ENCODE results near the gene RASL11A.

DNA sequence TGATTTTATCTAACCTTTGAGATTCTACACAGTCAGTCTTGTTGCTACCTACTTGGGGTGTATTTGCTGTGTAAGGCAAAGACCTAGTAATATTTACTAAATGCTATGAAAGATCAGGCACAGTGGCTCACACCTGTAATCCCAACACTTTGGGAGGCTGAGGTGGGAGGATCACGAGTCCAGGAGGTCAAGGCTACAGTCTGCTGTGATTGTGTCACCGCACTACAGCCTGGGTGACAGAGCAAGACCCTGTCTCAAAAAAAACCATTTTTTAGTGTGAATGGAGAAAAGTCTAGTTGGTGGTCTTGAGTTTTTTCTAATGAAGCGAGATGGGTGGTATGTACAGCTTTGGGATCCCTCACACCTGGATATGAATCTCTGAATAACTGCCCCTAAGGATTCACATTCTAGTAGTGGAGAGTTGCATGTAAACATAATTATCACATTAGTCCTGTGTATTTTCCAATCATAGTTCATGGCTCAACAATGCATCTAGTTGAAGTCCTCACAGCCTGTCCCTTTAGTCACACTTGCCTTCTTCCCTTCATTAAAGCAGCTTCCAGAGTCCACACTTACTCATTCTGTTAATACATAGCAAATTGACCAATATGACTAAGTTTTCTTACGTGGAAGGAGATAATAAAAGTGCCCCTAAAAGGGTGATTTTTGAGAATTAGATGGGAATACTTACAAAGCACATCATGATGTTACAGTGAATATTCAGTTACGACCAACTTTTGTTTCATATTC lies 11.8 kb upstream of the RASL11A start:
- no peak for TF ChIP-seq EZH2phosphoT487 (IDR thresholded peaks at IDR 0.05)
- TF ChIP-seq, protein P1, sequence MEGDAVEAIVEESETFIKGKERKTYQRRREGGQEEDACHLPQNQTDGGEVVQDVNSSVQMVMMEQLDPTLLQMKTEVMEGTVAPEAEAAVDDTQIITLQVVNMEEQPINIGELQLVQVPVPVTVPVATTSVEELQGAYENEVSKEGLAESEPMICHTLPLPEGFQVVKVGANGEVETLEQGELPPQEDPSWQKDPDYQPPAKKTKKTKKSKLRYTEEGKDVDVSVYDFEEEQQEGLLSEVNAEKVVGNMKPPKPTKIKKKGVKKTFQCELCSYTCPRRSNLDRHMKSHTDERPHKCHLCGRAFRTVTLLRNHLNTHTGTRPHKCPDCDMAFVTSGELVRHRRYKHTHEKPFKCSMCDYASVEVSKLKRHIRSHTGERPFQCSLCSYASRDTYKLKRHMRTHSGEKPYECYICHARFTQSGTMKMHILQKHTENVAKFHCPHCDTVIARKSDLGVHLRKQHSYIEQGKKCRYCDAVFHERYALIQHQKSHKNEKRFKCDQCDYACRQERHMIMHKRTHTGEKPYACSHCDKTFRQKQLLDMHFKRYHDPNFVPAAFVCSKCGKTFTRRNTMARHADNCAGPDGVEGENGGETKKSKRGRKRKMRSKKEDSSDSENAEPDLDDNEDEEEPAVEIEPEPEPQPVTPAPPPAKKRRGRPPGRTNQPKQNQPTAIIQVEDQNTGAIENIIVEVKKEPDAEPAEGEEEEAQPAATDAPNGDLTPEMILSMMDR (IDR thresholded peaks at IDR 0.05) = no peak
- TF ChIP-seq EZH2 (IDR thresholded peaks at IDR 0.05) = no peak
